Measurements from ENCODE around the gene MCM9. TPM values are rescaled to one million over a fixed set of nuclear protein-coding genes. Genes with fewer than 3 reads are reported as not detected.

MCM9 gene
- total RNA-seq, 1 experiment from 2014 or later = 14.4 TPM

DNA sequence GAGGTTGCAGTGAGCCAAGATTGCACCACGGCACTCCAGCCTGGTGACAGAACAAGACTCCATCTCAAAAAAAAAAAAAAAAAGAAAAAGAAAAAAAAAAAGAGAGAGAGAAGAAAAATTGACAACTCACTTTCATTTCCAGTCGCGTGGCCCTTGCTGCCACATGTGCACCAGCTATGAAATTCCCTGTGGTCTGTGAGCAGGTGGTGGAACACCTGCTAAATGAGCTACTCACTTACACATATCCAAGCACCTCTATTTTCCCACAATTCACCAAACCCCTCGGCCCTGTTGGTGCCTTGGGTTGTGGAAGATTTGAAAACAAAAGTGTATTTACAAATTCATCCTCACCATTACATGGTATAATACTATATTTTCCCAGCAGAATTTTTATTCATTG, 146.3 kb downstream of the MCM9 start:
- Mint-ChIP-seq H3K9me3 (ENCODE audit: unreplicated experiment) (no peaks in the 10 kb centered on the region), H3K4me1 (ENCODE audit: low read depth, unreplicated experiment) (no peaks in the 10 kb centered on the region), H3K4me3 (ENCODE audit: unreplicated experiment) (no peak overlapping the region), H3K36me3 (ENCODE audit: insufficient read depth, unreplicated experiment) (no peaks in the 10 kb centered on the region), H3K27ac (ENCODE audit: unreplicated experiment) (no peak overlapping the region), H3K27me3 (ENCODE audit: insufficient read depth, unreplicated experiment) (no peaks in the 10 kb centered on the region)
- H3K9me3 ChIP-seq = no peaks in the 10 kb centered on the region
- H3K4me1 ChIP-seq = no peaks in the 10 kb centered on the region
- CTCF ChIA-PET = no interaction called here
- POLR2A ChIA-PET = no interaction called here
- TF ChIP-seq, protein P1, sequence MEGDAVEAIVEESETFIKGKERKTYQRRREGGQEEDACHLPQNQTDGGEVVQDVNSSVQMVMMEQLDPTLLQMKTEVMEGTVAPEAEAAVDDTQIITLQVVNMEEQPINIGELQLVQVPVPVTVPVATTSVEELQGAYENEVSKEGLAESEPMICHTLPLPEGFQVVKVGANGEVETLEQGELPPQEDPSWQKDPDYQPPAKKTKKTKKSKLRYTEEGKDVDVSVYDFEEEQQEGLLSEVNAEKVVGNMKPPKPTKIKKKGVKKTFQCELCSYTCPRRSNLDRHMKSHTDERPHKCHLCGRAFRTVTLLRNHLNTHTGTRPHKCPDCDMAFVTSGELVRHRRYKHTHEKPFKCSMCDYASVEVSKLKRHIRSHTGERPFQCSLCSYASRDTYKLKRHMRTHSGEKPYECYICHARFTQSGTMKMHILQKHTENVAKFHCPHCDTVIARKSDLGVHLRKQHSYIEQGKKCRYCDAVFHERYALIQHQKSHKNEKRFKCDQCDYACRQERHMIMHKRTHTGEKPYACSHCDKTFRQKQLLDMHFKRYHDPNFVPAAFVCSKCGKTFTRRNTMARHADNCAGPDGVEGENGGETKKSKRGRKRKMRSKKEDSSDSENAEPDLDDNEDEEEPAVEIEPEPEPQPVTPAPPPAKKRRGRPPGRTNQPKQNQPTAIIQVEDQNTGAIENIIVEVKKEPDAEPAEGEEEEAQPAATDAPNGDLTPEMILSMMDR (IDR thresholded peaks at IDR 0.05; ENCODE audit: insufficient read depth in 1 of 2, low read depth in 1 of 2, low read length in 1 of 2, severe bottlenecking in 1 of 2, unreplicated experiment in 1 of 2) = no peak
- intact Hi-C loops (cut with micrococcal nuclease; ENCODE audit: unreplicated experiment) = no loop called here
- no peaks in the 10 kb centered on the region for H3K36me3 ChIP-seq (ENCODE audit: control insufficient read depth, insufficient read depth, low read length)
- H3K4me3 ChIP-seq (ENCODE audit: low read depth, low read length) = no peak overlapping the region
- no peaks in the 10 kb centered on the region for H3K27me3 ChIP-seq (replicated peaks; ENCODE audit: control insufficient read depth, insufficient read depth, low read length)
- no TSS peak for BruUV-seq (replicated peaks)
- no peak for DNase-seq

DNA sequence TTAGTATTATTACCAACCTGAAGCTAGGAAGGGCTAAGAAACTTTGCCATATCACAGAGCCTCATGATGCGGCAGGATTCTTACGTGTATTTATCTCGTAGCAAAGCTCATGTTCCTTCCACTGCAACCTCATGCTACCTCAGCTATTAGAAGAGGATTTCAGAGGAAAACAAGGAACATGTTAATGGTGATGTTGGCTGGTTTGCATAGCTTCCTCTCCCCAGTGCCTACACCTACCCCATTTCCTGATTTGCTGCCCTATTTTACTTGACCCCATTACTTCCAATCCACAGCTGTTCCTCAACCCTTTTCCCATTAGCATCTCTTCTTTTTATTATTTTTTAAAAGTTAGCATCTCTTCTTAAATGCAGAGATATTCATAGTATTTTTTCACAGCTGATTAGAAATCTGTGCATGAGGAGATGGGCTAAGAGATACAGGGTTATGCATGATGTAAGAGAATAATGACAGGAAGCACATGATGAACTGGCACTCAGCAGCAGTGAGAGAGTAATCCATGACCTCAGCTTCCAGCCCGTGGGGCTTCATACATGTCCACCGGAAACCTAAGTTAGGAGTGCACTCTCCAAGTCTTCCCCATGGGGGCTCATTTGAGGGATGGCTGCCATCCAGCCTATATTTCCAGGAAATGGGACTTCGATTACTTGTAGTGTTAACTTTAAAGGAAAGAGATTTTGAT, 147.1 kb downstream of the MCM9 start:
- ChIA-PET CTCF (no interaction called here), POLR2A (no interaction called here)
- no peak overlapping the region for H3K27ac Mint-ChIP-seq (ENCODE audit: unreplicated experiment)
- Histone ChIP-seq H3K36me3 (ENCODE audit: control insufficient read depth, insufficient read depth, low read length) (no peaks in the 10 kb centered on the region), H3K4me1 (no peaks in the 10 kb centered on the region), H3K9me3 (no peaks in the 10 kb centered on the region), H3K4me3 (ENCODE audit: low read depth, low read length) (no peak overlapping the region), H3K27me3 (replicated peaks; ENCODE audit: control insufficient read depth, insufficient read depth, low read length) (no peaks in the 10 kb centered on the region)
- no peaks in the 10 kb centered on the region for H3K27me3 Mint-ChIP-seq (ENCODE audit: insufficient read depth, unreplicated experiment)
- H3K9me3 Mint-ChIP-seq (ENCODE audit: unreplicated experiment) = no peaks in the 10 kb centered on the region
- DNase-seq = no peak
- intact Hi-C loops (cut with micrococcal nuclease; ENCODE audit: unreplicated experiment) = no loop called here
- H3K4me1 Mint-ChIP-seq (ENCODE audit: low read depth, unreplicated experiment) = no peaks in the 10 kb centered on the region
- TF ChIP-seq, protein P1 (IDR thresholded peaks at IDR 0.05; ENCODE audit: insufficient read depth in 1 of 2, low read depth in 1 of 2, low read length in 1 of 2, severe bottlenecking in 1 of 2, unreplicated experiment in 1 of 2) = no peak
- BruUV-seq (replicated peaks) = no TSS peak
- no peaks in the 10 kb centered on the region for H3K36me3 Mint-ChIP-seq (ENCODE audit: insufficient read depth, unreplicated experiment)
- no peak overlapping the region for H3K4me3 Mint-ChIP-seq (ENCODE audit: unreplicated experiment)

DNA sequence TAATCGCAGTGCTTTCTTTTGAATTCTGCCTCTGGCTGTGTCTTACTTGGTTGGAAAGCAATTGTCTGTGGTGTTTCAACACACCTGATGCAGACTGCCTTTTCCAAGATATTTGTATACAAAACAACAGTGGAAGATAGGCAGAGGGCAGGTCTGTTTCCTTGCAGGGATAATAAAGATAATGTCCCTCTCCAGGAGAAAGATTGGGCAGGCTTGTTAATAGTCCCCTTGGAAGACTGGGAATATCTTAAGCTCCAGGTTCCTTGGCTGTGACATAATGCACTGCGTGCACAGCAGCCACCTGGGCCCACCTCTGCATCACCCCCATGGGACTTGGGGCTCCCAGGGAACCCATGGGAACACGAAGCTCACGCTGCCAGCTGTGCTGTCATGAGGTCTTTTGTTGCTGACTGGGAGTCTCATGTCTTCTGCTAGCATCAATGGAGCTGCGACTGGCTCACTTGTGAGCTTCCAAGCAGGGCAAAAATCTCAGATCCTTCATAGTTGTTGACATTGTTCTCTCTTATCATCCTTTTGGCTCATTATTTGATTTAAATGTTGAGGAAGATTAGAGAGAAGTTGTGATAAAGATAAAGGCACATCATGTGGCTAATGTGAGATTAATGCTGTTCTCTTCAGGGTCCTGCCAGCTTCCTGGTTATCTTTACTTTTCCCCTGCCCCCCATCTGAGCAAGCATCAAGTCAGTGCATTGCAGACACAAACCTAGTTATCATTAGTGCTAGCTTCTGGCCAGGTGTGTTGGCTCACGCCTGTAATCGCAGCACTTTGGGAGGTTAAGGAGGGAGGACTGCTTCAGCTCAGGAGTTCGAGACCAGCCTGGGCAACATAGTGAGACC, 148.1 kb downstream of the MCM9 start:
- H3K4me1 ChIP-seq = no peaks in the 10 kb centered on the region
- no peak overlapping the region for H3K4me3 ChIP-seq (ENCODE audit: low read depth, low read length)
- Mint-ChIP-seq H3K4me1 (ENCODE audit: low read depth, unreplicated experiment) (no peaks in the 10 kb centered on the region), H3K36me3 (ENCODE audit: insufficient read depth, unreplicated experiment) (no peaks in the 10 kb centered on the region), H3K9me3 (ENCODE audit: unreplicated experiment) (no peaks in the 10 kb centered on the region), H3K27me3 (ENCODE audit: insufficient read depth, unreplicated experiment) (no peaks in the 10 kb centered on the region), H3K27ac (ENCODE audit: unreplicated experiment) (no peak overlapping the region), H3K4me3 (ENCODE audit: unreplicated experiment) (no peak overlapping the region)
- BruUV-seq (replicated peaks) = no TSS peak
- CTCF ChIA-PET = no interaction called here
- H3K9me3 ChIP-seq = no peaks in the 10 kb centered on the region
- TF ChIP-seq, protein P1 (IDR thresholded peaks at IDR 0.05; ENCODE audit: insufficient read depth in 1 of 2, low read depth in 1 of 2, low read length in 1 of 2, severe bottlenecking in 1 of 2, unreplicated experiment in 1 of 2) = no peak
- intact Hi-C loops (cut with micrococcal nuclease; ENCODE audit: unreplicated experiment) = no loop called here
- POLR2A ChIA-PET = no interaction called here
- no peaks in the 10 kb centered on the region for H3K36me3 ChIP-seq (ENCODE audit: control insufficient read depth, insufficient read depth, low read length)
- H3K27me3 ChIP-seq (replicated peaks; ENCODE audit: control insufficient read depth, insufficient read depth, low read length) = no peaks in the 10 kb centered on the region
- no peak for DNase-seq
